Stimulated activated CD8-positive, alpha-beta memory T cell treated with anti-CD3 and anti-CD28 coated beads, Interleukin-7, amount 100 ng/mL, for 24 hours (primary cell): Measurements from ENCODE around the gene KCNG1.

Experiments used
- DNase-seq: peaks from one replicate; pipeline ENCODE4 v3.0.0-alpha.2; 2020; ENCODE audit warnings: low read depth

KCNG1 gene

GRCh38 chr20:51034988-51035656 is 12.2 kb upstream of the KCNG1 start:
- DNase-seq: no peak

GRCh38 chr20:51034476-51034875 is 11.6 kb upstream of the KCNG1 start:
- DNase-seq: no peak

GRCh38 chr20:51029963-51030920 is 7.3 kb upstream of the KCNG1 start:
- no peak for DNase-seq

GRCh38 chr20:51029556-51029955 is 6.6 kb upstream of the KCNG1 start:
- no peak for DNase-seq

- DNase-seq: no peak
Measured at GRCh38 chr20:51028616-51029212, 5.8 kb upstream of the KCNG1 start.

- no peak for DNase-seq
Measured at GRCh38 chr20:51027035-51027795, 4.3 kb upstream of the KCNG1 start.

- DNase-seq: no peak
Measured at GRCh38 chr20:51026269-51026668, 3.4 kb upstream of the KCNG1 start.

- DNase-seq: no peak
Measured at GRCh38 chr20:51024761-51025160, 1.9 kb upstream of the KCNG1 start.

- DNase-seq: no peak
Measured at GRCh38 chr20:51023617-51024155, 779 bp upstream of the KCNG1 start.

- DNase-seq: no peak
Measured at GRCh38 chr20:51022227-51022802, 592 bp downstream of the KCNG1 start.

GRCh38 chr20:51021067-51022025 is 1.6 kb downstream of the KCNG1 start:
- DNase-seq: no peak

- DNase-seq: no peak
Measured at GRCh38 chr20:51020657-51021056, 2.2 kb downstream of the KCNG1 start.

- no peak for DNase-seq
Measured at GRCh38 chr20:51019656-51020592, 3.0 kb downstream of the KCNG1 start.

- no peak for DNase-seq
Measured at GRCh38 chr20:51017251-51017650, 5.7 kb downstream of the KCNG1 start.

GRCh38 chr20:51016521-51016920 is 6.4 kb downstream of the KCNG1 start:
- no peak for DNase-seq

- DNase-seq: no peak
Measured at GRCh38 chr20:51014797-51015722, 7.8 kb downstream of the KCNG1 start.

GRCh38 chr20:51013577-51014330 is 9.2 kb downstream of the KCNG1 start:
- DNase-seq: no peak
